ENCODE data around the gene LOXL3. TPM values are rescaled to one million over a fixed set of nuclear protein-coding genes. Genes with fewer than 3 reads are reported as not detected.

Gene LOXL3
- total RNA-seq, 1 experiment from 2014 or later = 4.1 TPM

DNA sequence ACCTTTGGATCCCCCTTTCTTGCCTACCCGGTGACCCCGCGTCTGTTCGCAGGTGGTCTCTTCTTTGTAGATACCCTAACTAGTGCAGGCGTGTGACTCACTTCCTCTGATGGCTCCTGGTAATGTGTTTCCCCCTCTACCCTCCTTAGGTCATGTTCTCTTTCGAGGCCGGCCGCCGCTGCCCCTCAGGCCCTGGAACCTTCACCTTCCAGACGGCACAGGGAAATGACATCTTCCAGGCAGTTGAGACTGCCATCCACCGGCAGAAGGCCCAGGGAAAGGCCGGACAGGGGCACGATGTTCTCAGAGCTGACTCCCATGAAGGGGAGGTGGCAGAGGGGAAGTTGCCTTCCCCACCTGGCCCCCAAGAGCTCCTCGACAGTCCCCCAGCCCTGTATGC is 2.4 kb upstream of the LOXL3 start:
- ChIA-PET RAD21 (ENCODE audit: low non-redundant PET in 1 of 2, low total read pairs in 2 of 2, uncharacterized antibody in 2 of 2, unreplicated experiment in 2 of 2) (no interaction called here), CTCF (no interaction called here), POLR2A (interaction anchor here (0.6 kb wide), 1 partner anchor 104 kb away, joined by 3 read pairs; no protein-coding TSS in a partner anchor)
- BruUV-seq (replicated peaks) = no TSS peak
- Histone ChIP-seq H2AFZ (ENCODE audit: low read depth, low read length, poor library complexity, severe bottlenecking) (no peak overlapping the region), H3K36me3 (ENCODE audit: control insufficient read depth in 1 of 2, insufficient read depth in 2 of 2, low read length in 2 of 2) (peaks cover 7 to 9% of the 10 kb centered on the region in 2 experiments; a peak in 3 of 4 replicates), H3K4me1 (ENCODE audit: control insufficient read depth in 1 of 2, insufficient read depth in 2 of 2, low read length in 2 of 2) (peaks cover 10 to 38% of the 10 kb centered on the region in 2 experiments; a peak in 3 of 4 replicates), H3K27me3 (ENCODE audit: insufficient read depth, low read length) (no peaks in the 10 kb centered on the region), H4K20me1 (ENCODE audit: insufficient read depth) (no peaks in the 10 kb centered on the region), H3K79me2 (ENCODE audit: insufficient read depth, low read length) (peaks cover 8% of the 10 kb centered on the region; the same call in 1 of the 2 replicates), H3K27ac (ENCODE audit: low read depth, low read length) (no peak overlapping the region), H3K4me3 (replicated peaks in 1 of 2; ENCODE audit: low read depth in 1 of 2, low read length in 2 of 2) (no peak overlapping the region), H3K9me3 (ENCODE audit: control insufficient read depth in 1 of 2, insufficient read depth in 1 of 2, low read depth in 1 of 2, low read length in 2 of 2) (no peaks in the 10 kb centered on the region), H3K9ac (ENCODE audit: low read length) (no peak overlapping the region), H3K9me2 (ENCODE audit: insufficient read depth) (no peaks in the 10 kb centered on the region), H3K4me2 (ENCODE audit: low read length) (peak overlapping the region; percentile 95)
- intact Hi-C loops (cut with micrococcal nuclease) = no loop called here
- ATAC-seq (no peak), DNase-seq (ENCODE audit: low read depth, low spot score) (no peak)
- TF ChIP-seq TCF7L2 (IDR thresholded peaks at IDR 0.05; ENCODE audit: borderline replicate concordance, extremely low read depth, insufficient read depth, insufficient read length) (no peak), ELF1 (IDR thresholded peaks at IDR 0.05; ENCODE audit: borderline replicate concordance, low read depth) (no peak), POLR2A (IDR thresholded peaks at IDR 0.05; ENCODE audit: borderline replicate concordance, extremely low read depth, insufficient read depth, insufficient read length) (no peak), POLR2AphosphoS5 (IDR thresholded peaks at IDR 0.05; ENCODE audit: low read depth, low read length) (no peak), ZNF274 (IDR thresholded peaks at IDR 0.05; ENCODE audit: low read depth, low read length) (no peak), FOSL1 (IDR thresholded peaks at IDR 0.05; ENCODE audit: low read depth) (no peak), SP1 (IDR thresholded peaks at IDR 0.05; ENCODE audit: low read depth) (no peak), ZFX (IDR thresholded peaks at IDR 0.05) (no peak), JUND (IDR thresholded peaks at IDR 0.05) (no peak), SIN3A (IDR thresholded peaks at IDR 0.05; ENCODE audit: low read depth) (no peak), SRF (IDR thresholded peaks at IDR 0.05; ENCODE audit: low read depth) (no peak), CBX3 (IDR thresholded peaks at IDR 0.05; ENCODE audit: low read depth) (no peak), RAD21 (IDR thresholded peaks at IDR 0.05; ENCODE audit: low read depth) (no peak), EGR1 (IDR thresholded peaks at IDR 0.05; ENCODE audit: low read depth) (no peak), CEBPB (IDR thresholded peaks at IDR 0.05; ENCODE audit: low read depth) (no peak)
- TF ChIP-seq, protein P1, sequence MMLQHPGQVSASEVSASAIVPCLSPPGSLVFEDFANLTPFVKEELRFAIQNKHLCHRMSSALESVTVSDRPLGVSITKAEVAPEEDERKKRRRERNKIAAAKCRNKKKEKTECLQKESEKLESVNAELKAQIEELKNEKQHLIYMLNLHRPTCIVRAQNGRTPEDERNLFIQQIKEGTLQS (IDR thresholded peaks at IDR 0.05) = no peak
- TF ChIP-seq, protein P2, sequence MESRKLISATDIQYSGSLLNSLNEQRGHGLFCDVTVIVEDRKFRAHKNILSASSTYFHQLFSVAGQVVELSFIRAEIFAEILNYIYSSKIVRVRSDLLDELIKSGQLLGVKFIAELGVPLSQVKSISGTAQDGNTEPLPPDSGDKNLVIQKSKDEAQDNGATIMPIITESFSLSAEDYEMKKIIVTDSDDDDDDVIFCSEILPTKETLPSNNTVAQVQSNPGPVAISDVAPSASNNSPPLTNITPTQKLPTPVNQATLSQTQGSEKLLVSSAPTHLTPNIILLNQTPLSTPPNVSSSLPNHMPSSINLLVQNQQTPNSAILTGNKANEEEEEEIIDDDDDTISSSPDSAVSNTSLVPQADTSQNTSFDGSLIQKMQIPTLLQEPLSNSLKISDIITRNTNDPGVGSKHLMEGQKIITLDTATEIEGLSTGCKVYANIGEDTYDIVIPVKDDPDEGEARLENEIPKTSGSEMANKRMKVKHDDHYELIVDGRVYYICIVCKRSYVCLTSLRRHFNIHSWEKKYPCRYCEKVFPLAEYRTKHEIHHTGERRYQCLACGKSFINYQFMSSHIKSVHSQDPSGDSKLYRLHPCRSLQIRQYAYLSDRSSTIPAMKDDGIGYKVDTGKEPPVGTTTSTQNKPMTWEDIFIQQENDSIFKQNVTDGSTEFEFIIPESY (IDR thresholded peaks at IDR 0.05; ENCODE audit: extremely low read depth, insufficient replicate concordance, low read length) = no peak
- TF ChIP-seq, protein P3, sequence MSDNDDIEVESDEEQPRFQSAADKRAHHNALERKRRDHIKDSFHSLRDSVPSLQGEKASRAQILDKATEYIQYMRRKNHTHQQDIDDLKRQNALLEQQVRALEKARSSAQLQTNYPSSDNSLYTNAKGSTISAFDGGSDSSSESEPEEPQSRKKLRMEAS (IDR thresholded peaks at IDR 0.05) = no peak
- TF ChIP-seq, protein P4, sequence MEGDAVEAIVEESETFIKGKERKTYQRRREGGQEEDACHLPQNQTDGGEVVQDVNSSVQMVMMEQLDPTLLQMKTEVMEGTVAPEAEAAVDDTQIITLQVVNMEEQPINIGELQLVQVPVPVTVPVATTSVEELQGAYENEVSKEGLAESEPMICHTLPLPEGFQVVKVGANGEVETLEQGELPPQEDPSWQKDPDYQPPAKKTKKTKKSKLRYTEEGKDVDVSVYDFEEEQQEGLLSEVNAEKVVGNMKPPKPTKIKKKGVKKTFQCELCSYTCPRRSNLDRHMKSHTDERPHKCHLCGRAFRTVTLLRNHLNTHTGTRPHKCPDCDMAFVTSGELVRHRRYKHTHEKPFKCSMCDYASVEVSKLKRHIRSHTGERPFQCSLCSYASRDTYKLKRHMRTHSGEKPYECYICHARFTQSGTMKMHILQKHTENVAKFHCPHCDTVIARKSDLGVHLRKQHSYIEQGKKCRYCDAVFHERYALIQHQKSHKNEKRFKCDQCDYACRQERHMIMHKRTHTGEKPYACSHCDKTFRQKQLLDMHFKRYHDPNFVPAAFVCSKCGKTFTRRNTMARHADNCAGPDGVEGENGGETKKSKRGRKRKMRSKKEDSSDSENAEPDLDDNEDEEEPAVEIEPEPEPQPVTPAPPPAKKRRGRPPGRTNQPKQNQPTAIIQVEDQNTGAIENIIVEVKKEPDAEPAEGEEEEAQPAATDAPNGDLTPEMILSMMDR (IDR thresholded peaks at IDR 0.05 in 2 of 3, conservative IDR thresholded peaks at IDR 0.05 in 1 of 3; ENCODE audit: borderline replicate concordance in 1 of 3, insufficient read depth in 1 of 3, low read depth in 2 of 3, low read length in 2 of 3) = no peak
- TF ChIP-seq, protein P5, sequence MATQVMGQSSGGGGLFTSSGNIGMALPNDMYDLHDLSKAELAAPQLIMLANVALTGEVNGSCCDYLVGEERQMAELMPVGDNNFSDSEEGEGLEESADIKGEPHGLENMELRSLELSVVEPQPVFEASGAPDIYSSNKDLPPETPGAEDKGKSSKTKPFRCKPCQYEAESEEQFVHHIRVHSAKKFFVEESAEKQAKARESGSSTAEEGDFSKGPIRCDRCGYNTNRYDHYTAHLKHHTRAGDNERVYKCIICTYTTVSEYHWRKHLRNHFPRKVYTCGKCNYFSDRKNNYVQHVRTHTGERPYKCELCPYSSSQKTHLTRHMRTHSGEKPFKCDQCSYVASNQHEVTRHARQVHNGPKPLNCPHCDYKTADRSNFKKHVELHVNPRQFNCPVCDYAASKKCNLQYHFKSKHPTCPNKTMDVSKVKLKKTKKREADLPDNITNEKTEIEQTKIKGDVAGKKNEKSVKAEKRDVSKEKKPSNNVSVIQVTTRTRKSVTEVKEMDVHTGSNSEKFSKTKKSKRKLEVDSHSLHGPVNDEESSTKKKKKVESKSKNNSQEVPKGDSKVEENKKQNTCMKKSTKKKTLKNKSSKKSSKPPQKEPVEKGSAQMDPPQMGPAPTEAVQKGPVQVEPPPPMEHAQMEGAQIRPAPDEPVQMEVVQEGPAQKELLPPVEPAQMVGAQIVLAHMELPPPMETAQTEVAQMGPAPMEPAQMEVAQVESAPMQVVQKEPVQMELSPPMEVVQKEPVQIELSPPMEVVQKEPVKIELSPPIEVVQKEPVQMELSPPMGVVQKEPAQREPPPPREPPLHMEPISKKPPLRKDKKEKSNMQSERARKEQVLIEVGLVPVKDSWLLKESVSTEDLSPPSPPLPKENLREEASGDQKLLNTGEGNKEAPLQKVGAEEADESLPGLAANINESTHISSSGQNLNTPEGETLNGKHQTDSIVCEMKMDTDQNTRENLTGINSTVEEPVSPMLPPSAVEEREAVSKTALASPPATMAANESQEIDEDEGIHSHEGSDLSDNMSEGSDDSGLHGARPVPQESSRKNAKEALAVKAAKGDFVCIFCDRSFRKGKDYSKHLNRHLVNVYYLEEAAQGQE (IDR thresholded peaks at IDR 0.05; ENCODE audit: low read depth) = no peak
